NB4 (cell line): ENCODE results near the gene TRIM9.

ENCODE experiments used
- DNase-seq: peaks from one replicate; pipeline ENCODE4 v3.0.0; 2010; ENCODE audit warnings: low read depth
- H3K4me3 ChIP-seq: one replicate; pipeline ENCODE4 v1.5.1; 2011; ENCODE audit warnings: mild to moderate bottlenecking, low read depth, low read length, moderate library complexity
- MAX ChIP-seq: IDR thresholded peaks from 2 replicates; pipeline ENCODE4 v1.6.1; 2011; ENCODE audit warnings: low read depth, low read length
- MYC ChIP-seq: IDR thresholded peaks from 2 replicates; pipeline ENCODE4 v1.6.1; 2011; ENCODE audit warnings: low read depth, low read length
- POLR2A ChIP-seq: IDR thresholded peaks from 2 replicates; pipeline ENCODE4 v1.6.1; 2011; ENCODE audit warnings: mild to moderate bottlenecking; ENCODE audit not compliant: insufficient read length; ENCODE audit errors: extremely low read depth
- TF ChIP-seq, protein P1 (sequence below): IDR thresholded peaks from one replicate; pipeline ENCODE4 v1.5.1; 2012; ENCODE audit warnings: low read depth, low read length

The TRIM9 gene

GRCh38 chr14:51066576-51066975 lies 28.3 kb downstream of the TRIM9 start:
- H3K4me3 ChIP-seq: no peak overlapping the region
- TF ChIP-seq MYC (no peak), MAX (no peak), POLR2A (no peak)
- TF ChIP-seq, protein P1, sequence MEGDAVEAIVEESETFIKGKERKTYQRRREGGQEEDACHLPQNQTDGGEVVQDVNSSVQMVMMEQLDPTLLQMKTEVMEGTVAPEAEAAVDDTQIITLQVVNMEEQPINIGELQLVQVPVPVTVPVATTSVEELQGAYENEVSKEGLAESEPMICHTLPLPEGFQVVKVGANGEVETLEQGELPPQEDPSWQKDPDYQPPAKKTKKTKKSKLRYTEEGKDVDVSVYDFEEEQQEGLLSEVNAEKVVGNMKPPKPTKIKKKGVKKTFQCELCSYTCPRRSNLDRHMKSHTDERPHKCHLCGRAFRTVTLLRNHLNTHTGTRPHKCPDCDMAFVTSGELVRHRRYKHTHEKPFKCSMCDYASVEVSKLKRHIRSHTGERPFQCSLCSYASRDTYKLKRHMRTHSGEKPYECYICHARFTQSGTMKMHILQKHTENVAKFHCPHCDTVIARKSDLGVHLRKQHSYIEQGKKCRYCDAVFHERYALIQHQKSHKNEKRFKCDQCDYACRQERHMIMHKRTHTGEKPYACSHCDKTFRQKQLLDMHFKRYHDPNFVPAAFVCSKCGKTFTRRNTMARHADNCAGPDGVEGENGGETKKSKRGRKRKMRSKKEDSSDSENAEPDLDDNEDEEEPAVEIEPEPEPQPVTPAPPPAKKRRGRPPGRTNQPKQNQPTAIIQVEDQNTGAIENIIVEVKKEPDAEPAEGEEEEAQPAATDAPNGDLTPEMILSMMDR: no peak
- DNase-seq: no peak

- DNase-seq: no peak
- no peak for TF ChIP-seq MAX
- TF ChIP-seq, protein P1: no peak
- TF ChIP-seq POLR2A: no peak
- TF ChIP-seq MYC: no peak
- no peak overlapping the region for H3K4me3 ChIP-seq
Observed at GRCh38 chr14:51059032-51059431, 35.9 kb downstream of the TRIM9 start.

- TF ChIP-seq MAX (no peak), POLR2A (no peak), MYC (no peak)
- TF ChIP-seq, protein P1: no peak
- no peak for DNase-seq
- no peak overlapping the region for H3K4me3 ChIP-seq
Observed at GRCh38 chr14:51058382-51058781, 36.5 kb downstream of the TRIM9 start.

- no peak overlapping the region for H3K4me3 ChIP-seq
- TF ChIP-seq POLR2A (no peak), MAX (no peak), MYC (no peak)
- TF ChIP-seq, protein P1: no peak
- no peak for DNase-seq
Observed at GRCh38 chr14:51056421-51056820, 38.5 kb downstream of the TRIM9 start.

DNA sequence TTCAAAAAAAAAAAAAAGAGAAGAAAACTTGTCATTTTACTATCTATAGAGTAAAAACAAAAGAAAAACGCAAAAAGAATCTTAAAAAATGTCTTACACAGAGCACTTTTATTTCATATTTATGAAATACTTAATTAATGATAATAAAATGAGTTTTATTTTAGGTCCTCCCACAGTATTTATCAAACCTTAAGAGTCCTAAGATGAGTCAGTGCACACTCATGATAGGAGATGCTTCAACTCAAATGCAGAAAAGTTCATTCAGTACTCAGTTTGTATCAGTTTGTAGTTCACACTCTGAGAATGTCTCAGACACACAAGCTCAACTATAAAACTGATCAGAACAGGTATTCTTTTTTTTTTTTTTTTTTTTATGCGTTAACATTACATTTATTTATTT lies 41.7 kb downstream of the TRIM9 start:
- DNase-seq: no peak
- TF ChIP-seq POLR2A (no peak), MYC (no peak), MAX (no peak)
- TF ChIP-seq, protein P1: no peak
- no peak overlapping the region for H3K4me3 ChIP-seq

- no peak for DNase-seq
- H3K4me3 ChIP-seq: no peak overlapping the region
- TF ChIP-seq MAX: no peak
- no peak for TF ChIP-seq POLR2A
- TF ChIP-seq MYC: no peak
- TF ChIP-seq, protein P1: no peak
Observed at GRCh38 chr14:51044961-51045360, 49.9 kb downstream of the TRIM9 start.
